Neural cell (in vitro differentiated cells): ENCODE results near the gene GCNT2. TPM values are rescaled to one million over a fixed set of nuclear protein-coding genes. Genes with fewer than 3 reads are reported as not detected.
"Not testable (repeated sequence)": the region's sequence is repeated elsewhere in the genome, so short reads cannot be mapped to it uniquely, and the experiment has no call there.

Experiments
- H2AFZ ChIP-seq: fragments of 200-600, 300-800 bp; sonication (generic), shearing (Covaris generic); 2 replicates; pipeline ENCODE4 v1.6.0; 2014; ENCODE audit warnings: low read depth, mild to moderate bottlenecking, antibody characterized with exemption, low read length, moderate library complexity
- H3F3A ChIP-seq: fragments of 200-600 bp; shearing (Covaris generic); 2 replicates; pipeline ENCODE4 v1.6.1; 2016; ENCODE audit warnings: mild to moderate bottlenecking, moderate library complexity, mixed read lengths, antibody characterized with exemption, low read length; ENCODE audit not compliant: insufficient read depth, poor library complexity, severe bottlenecking
- H3K27ac ChIP-seq: fragments of 200-600, 300-800 bp; sonication (generic), shearing (Covaris generic); 2 replicates; pipeline ENCODE4 v1.5.1; 2014; ENCODE audit warnings: mild to moderate bottlenecking, low read length, moderate library complexity
- H3K27me3 ChIP-seq: fragments of 300-800, 200-600 bp; sonication (generic), shearing (Covaris generic); 2 replicates; pipeline ENCODE4 v1.6.0; 2014; ENCODE audit warnings: mild to moderate bottlenecking, low read depth, low read length, moderate library complexity; ENCODE audit not compliant: insufficient read depth
- H3K36me3 ChIP-seq: fragments of 300-800, 200-600 bp; sonication (generic), shearing (Covaris generic); 2 replicates; pipeline ENCODE4 v1.5.1; 2014; ENCODE audit warnings: mild to moderate bottlenecking, antibody characterized with exemption, low read length, moderate library complexity; ENCODE audit not compliant: insufficient read depth
- H3K4me2 ChIP-seq: fragments of 300-800, 200-600 bp; sonication (generic), shearing (Covaris generic); 2 replicates; pipeline ENCODE4 v1.6.0; 2014; ENCODE audit warnings: mild to moderate bottlenecking, low read length
- H3K4me3 ChIP-seq: fragments of 300-800, 200-600 bp; sonication (generic), shearing (Covaris generic); 2 replicates; pipeline ENCODE4 v1.5.1; 2014; ENCODE audit warnings: mild to moderate bottlenecking, low read length, moderate library complexity
- H3K79me2 ChIP-seq: fragments of 200-600 bp; shearing (Covaris generic); replicated peaks from 2 replicates; pipeline ENCODE4 v1.6.0; 2014; ENCODE audit warnings: mild to moderate bottlenecking, low read length, moderate library complexity; ENCODE audit not compliant: insufficient read depth
- H3K9ac ChIP-seq: fragments of 300-800, 200-600 bp; sonication (generic), shearing (Covaris generic); 2 replicates; pipeline ENCODE4 v1.6.1; 2016; ENCODE audit warnings: mild to moderate bottlenecking, low read length, mixed read lengths
- H3K9me2 ChIP-seq: fragments of 200-600 bp; shearing (Covaris generic); 2 replicates; pipeline ENCODE4 v1.6.1; 2016; ENCODE audit warnings: mild to moderate bottlenecking, low read length, mixed read lengths; ENCODE audit not compliant: insufficient read depth
- H3K9me3 ChIP-seq: fragments of 200-600, 300-800 bp; sonication (generic), shearing (Covaris generic); 2 replicates; pipeline ENCODE4 v1.6.1; 2016; ENCODE audit warnings: mild to moderate bottlenecking, mixed run types, low read length, moderate library complexity, mixed read lengths
- H4K20me1 ChIP-seq: fragments of 200-600 bp; shearing (Covaris generic); 2 replicates; pipeline ENCODE4 v1.6.1; 2016; ENCODE audit warnings: mild to moderate bottlenecking, mixed run types; ENCODE audit not compliant: insufficient read depth
- EP300 ChIP-seq: fragments of 450-650 bp; conservative IDR thresholded peaks from 2 replicates; pipeline ENCODE4 v1.6.1; 2014; ENCODE audit warnings: antibody characterized with exemption, mild to moderate bottlenecking, moderate library complexity; ENCODE audit not compliant: poor library complexity, severe bottlenecking
- EZH2 ChIP-seq: fragments of 200-600, 300-800 bp; shearing (Covaris generic), sonication (generic); IDR thresholded peaks from 2 replicates; pipeline ENCODE4 v1.6.1; 2014; ENCODE audit warnings: antibody characterized with exemption, low read length, borderline replicate concordance, mild to moderate bottlenecking; ENCODE audit not compliant: insufficient read depth, poor library complexity, severe bottlenecking
- MXI1 ChIP-seq: fragments of 450-650 bp; conservative IDR thresholded peaks from 2 replicates; pipeline ENCODE4 v1.6.1; 2014; ENCODE audit warnings: antibody characterized with exemption, mild to moderate bottlenecking; ENCODE audit not compliant: poor library complexity, severe bottlenecking
- POLR2AphosphoS5 ChIP-seq: IDR thresholded peaks from 2 replicates; pipeline ENCODE4 v1.6.1; 2012
- RAD21 ChIP-seq: fragments of 450-650 bp; conservative IDR thresholded peaks from 2 replicates; pipeline ENCODE4 v1.6.1; 2014; ENCODE audit warnings: antibody characterized with exemption, mild to moderate bottlenecking, moderate library complexity
- SMC3 ChIP-seq: fragments of 450-650 bp; conservative IDR thresholded peaks from 2 replicates; pipeline ENCODE4 v1.6.1; 2014; ENCODE audit warnings: antibody characterized with exemption, mild to moderate bottlenecking, moderate library complexity; ENCODE audit not compliant: poor library complexity
- TAF1 ChIP-seq: IDR thresholded peaks from 2 replicates; pipeline ENCODE4 v1.6.1; 2012; ENCODE audit warnings: low read depth
- polyA plus RNA-seq: library from polyadenylated mRNA; depleted of rRNA; stranded (reverse); fragments of >200 nt; gene quantifications from 2 replicates; pipeline ENCODE4 v1.2.3, GENCODE V29; 2014
- TF ChIP-seq, protein P1 (sequence below): IDR thresholded peaks from 2 replicates; pipeline ENCODE4 v1.6.1; 2012; ENCODE audit warnings: borderline replicate concordance
- TF ChIP-seq, protein P2 (sequence below): fragments of 450-650 bp; IDR thresholded peaks from 2 replicates; pipeline ENCODE4 v1.5.1; 2014; ENCODE audit warnings: antibody characterized with exemption, mild to moderate bottlenecking, moderate library complexity; ENCODE audit not compliant: poor library complexity, severe bottlenecking

Gene GCNT2
- polyA plus RNA-seq, 1 donor from 2014 or later = 9.4 TPM

DNA sequence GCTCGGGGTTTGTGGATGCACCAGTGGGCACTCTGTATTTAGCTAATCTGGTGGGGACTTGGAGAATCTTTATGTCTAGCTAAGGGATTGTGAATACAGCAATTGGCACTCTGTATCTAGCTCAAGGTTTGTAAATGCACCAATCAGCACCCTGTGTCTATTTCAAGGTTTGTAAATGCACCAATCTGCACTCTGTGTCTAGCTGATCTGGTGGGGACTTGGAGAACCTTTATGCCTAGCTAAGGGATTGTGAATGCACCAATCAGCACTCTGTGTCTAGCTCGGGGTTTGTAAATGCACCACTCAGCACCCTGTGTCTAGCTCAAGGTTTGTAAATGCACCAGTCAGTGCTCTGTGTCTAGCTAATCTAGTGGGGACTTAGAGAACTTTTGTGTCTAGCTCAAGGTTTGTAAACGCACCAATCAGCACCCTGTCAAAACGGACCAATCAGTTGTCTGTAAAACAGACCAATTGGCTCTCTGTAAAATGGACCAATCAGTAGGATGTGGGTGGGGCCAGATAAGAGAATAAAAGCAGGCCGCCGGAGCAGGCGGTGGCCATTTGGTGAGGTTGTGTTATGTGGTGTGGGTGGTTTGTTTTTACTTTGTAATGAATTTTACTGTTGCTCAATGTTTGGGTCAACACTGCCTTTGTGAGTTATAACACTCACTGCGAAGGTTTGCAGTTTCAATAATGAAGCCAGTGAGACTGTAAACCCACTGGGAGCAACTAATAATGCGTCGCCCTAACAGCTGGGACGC lies 139.5 kb downstream of the GCNT2 start:
- H3K4me2 ChIP-seq, H3K27ac ChIP-seq, H3K36me3 ChIP-seq, H3K27me3 ChIP-seq, H3K9me2 ChIP-seq, H4K20me1 ChIP-seq, H3K9ac ChIP-seq, H3K79me2 ChIP-seq, H3K9me3 ChIP-seq, H2AFZ ChIP-seq, H3F3A ChIP-seq: not testable (repeated sequence)
- peak overlapping the region; percentile 51 for H3K4me3 ChIP-seq

DNA sequence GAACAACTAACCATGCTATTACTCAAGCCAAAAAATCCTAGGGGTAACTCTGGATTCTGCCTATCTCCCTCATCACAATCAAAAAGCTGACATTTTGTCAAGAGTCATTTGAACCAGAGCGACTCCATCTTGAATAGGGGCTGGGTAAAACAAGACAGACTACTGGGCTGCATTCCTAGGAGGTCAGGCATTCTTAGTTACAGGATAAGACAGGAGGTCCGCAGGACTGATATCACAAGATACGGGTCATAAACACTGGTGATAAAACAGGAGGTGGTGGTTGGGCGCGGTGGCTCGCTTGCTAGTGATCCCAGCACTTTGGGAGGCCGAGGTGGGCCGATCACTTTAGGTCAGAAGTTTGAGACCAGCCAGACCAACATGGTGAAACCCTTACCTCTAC lies 141.1 kb downstream of the GCNT2 start:
- no peaks in the 10 kb centered on the region for H3F3A ChIP-seq
- H3K4me3 ChIP-seq = no peak overlapping the region

More for the DNA sequence above, 141.1 kb downstream of the GCNT2 start:
- H3K27me3 ChIP-seq = no peaks in the 10 kb centered on the region
- no peaks in the 10 kb centered on the region for H3K9me2 ChIP-seq
- TF ChIP-seq, protein P1, sequence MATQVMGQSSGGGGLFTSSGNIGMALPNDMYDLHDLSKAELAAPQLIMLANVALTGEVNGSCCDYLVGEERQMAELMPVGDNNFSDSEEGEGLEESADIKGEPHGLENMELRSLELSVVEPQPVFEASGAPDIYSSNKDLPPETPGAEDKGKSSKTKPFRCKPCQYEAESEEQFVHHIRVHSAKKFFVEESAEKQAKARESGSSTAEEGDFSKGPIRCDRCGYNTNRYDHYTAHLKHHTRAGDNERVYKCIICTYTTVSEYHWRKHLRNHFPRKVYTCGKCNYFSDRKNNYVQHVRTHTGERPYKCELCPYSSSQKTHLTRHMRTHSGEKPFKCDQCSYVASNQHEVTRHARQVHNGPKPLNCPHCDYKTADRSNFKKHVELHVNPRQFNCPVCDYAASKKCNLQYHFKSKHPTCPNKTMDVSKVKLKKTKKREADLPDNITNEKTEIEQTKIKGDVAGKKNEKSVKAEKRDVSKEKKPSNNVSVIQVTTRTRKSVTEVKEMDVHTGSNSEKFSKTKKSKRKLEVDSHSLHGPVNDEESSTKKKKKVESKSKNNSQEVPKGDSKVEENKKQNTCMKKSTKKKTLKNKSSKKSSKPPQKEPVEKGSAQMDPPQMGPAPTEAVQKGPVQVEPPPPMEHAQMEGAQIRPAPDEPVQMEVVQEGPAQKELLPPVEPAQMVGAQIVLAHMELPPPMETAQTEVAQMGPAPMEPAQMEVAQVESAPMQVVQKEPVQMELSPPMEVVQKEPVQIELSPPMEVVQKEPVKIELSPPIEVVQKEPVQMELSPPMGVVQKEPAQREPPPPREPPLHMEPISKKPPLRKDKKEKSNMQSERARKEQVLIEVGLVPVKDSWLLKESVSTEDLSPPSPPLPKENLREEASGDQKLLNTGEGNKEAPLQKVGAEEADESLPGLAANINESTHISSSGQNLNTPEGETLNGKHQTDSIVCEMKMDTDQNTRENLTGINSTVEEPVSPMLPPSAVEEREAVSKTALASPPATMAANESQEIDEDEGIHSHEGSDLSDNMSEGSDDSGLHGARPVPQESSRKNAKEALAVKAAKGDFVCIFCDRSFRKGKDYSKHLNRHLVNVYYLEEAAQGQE = no peak
- no peak for TF ChIP-seq EZH2
- no peak for TF ChIP-seq MXI1
- TF ChIP-seq SMC3 = no peak
- TF ChIP-seq POLR2AphosphoS5 = no peak
- TF ChIP-seq TAF1 = no peak
- TF ChIP-seq EP300 = no peak
- TF ChIP-seq, protein P2, sequence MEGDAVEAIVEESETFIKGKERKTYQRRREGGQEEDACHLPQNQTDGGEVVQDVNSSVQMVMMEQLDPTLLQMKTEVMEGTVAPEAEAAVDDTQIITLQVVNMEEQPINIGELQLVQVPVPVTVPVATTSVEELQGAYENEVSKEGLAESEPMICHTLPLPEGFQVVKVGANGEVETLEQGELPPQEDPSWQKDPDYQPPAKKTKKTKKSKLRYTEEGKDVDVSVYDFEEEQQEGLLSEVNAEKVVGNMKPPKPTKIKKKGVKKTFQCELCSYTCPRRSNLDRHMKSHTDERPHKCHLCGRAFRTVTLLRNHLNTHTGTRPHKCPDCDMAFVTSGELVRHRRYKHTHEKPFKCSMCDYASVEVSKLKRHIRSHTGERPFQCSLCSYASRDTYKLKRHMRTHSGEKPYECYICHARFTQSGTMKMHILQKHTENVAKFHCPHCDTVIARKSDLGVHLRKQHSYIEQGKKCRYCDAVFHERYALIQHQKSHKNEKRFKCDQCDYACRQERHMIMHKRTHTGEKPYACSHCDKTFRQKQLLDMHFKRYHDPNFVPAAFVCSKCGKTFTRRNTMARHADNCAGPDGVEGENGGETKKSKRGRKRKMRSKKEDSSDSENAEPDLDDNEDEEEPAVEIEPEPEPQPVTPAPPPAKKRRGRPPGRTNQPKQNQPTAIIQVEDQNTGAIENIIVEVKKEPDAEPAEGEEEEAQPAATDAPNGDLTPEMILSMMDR = no peak
- TF ChIP-seq RAD21 = no peak
- H3K79me2 ChIP-seq = no peaks in the 10 kb centered on the region
- H4K20me1 ChIP-seq = no peaks in the 10 kb centered on the region
- no peak overlapping the region for H3K4me2 ChIP-seq
- H3K9ac ChIP-seq = no peak overlapping the region
- no peaks in the 10 kb centered on the region for H3K9me3 ChIP-seq
- no peak overlapping the region for H3K27ac ChIP-seq
- H3K36me3 ChIP-seq = no peaks in the 10 kb centered on the region
- no peak overlapping the region for H2AFZ ChIP-seq
